GM21360 (cell line): ENCODE results near the gene WNT5A.

Source experiments
- ATAC-seq: cut with Tn5 transposase; IDR thresholded peaks from one replicate; pipeline ENCODE4 v1.9.1; 2021; ENCODE audit warnings: mild to moderate bottlenecking, moderate library complexity; ENCODE audit not compliant: unreplicated experiment

Gene WNT5A

DNA sequence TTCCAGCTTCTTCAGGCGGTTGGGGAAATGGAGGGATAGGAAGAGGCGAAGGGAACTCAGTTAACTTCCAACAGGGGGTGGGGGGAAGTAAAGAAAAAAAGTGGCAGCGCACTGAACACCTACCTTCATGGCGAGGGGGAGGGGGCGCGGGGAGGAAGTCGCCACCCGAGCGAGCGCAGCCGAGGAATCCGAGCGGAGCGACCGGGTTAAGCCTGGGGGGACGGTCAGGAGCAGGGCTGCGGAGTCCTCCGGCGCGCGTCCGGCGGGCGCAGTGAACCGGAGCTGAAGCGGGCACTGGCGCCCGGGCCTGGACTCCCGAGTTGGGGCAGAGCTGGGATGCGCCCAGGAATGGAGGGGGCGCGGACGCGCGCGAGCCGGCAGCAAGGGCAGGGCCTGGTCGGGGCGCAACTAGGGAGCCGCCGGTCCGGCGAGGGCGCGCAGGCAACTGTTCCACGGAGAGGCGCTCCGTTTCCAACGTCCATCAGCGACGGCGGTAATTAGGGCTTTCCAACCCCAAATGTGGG is at the start of gene WNT5A:
Gene WNT5A (minus strand): TSS at position 450 of the 524 bp plus-strand sequence. CDS start 321 bp downstream, at position 129.
- no peak for ATAC-seq

DNA sequence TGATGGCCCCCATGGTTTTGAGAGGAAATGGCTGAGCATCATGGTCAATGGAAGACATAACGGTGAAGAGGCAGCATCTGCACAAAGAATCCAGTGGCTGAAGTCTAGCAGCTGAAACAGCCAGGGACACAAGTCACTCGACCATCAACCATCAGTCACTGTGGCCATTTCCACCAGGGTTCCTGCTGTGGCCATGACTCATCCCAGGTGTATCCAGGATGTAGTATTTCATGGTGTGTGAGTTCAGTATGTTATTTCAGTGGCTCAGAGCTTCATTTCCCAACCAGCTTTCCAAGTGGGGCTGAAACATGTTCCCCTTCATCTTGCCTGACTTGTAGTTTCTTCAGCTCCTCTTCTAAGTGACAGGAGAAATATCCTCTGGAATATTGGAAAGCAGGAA is 47.8 kb upstream of the WNT5A start:
- no peak for ATAC-seq

DNA sequence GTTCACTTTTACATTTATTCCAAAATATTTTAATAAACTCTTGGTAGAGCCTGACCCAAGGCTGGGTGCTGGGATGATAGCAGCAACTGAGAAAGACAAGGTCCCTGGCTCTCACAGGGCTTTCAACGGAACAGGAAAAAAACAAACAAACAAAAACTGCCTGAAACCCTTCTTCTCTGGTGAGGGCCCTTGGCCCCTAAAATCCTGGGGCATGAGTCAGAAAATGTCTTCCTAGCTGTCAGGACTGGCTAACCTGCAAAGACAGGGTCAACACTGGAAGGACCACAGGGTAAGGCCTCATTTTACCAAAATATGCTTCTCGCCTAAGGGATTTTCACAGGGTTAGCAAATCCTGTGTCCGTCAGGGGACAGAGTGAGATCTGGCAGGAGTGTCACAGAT is 45.7 kb upstream of the WNT5A start:
- no peak for ATAC-seq

DNA sequence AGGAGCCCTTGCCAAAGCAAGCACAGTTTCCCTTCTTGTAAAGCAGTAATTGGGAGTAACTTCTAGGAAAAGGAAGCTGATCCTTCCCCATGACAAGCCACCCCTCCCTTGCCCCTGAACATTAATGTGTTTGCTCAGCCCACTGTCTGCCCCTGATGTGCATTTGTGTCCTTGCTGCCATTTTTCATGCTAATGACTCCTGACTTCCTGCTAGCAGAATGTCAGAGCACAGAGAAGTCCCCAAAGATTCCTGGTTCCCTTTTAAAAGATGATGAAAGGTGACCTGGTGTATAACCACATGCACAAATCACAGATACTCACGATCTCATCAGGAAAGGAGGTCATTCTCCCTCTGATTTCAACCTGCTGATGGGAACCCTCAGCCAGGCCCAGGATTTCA is 44.2 kb upstream of the WNT5A start:
- no peak for ATAC-seq

DNA sequence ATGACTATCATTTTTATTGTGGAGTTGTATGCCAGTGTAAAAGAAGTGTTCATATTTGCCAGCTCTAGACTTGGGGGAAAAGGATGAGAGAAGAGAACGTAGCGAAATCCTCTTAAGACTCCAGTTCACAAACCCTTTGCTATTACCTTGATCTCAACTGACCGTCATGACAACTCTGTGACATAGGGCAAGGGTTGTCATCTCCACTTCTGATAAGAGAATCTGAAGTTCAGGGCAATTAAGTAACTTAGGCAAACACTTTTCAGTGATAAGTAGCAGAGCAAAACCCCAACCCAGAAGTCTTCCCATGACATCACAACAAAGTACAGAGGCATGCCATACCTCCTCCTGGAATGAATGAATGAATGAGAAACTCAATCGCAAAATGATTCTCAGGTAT is 40.3 kb upstream of the WNT5A start:
- no peak for ATAC-seq

DNA sequence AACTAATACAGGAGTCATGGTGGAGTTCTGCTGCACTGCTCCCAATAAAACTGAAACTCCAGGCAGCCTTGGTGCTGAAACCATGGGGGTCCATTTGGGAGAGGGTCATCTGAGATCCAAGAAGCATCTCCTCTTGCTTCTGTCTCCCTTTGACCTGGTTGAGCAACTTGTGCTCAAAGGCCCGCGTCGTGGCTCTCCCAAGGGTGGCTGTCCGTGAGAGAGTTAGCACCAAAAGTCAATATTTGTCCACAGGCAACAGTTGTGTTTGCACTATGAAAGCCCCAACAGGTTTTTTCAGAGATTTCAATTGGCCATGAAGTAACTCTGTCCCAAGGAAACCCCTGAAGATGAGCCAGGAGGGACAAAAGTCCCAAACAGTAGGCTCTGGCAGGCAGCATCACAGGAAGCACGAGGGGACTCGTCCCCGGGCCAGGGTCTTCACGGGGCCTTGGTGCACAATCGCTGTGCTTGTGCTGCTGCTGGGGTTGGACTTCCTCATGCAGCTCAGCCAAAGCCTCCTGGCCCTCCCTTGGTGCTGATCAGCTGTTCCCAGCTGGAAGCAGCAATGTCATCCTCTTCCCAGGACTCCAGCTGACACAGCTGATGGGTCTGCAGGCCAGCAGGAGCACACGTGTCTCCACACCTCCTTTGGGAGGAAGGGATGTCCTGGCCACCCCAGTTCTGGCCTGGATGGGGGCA is 39.4 kb upstream of the WNT5A start:
- no peak for ATAC-seq

DNA sequence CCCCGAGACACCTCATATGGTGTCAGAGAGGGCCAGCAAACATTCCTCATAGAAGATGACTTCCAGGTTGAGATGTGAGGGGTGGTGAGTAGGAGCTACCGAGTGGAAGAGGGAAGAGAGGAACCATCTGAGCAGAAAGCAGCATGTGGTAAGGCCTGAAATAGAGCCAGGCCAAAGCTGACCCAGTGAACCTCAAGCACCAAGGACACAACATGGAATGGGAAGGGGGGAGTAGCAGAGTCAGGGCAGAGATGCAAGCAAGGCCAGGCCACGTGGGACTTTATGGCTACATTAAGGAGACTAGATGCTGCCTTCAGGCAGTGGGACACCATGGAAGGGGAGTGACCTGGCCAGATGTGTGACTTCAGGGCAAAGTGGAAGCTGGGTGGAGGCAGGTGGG is 38.3 kb upstream of the WNT5A start:
- ATAC-seq = no peak

DNA sequence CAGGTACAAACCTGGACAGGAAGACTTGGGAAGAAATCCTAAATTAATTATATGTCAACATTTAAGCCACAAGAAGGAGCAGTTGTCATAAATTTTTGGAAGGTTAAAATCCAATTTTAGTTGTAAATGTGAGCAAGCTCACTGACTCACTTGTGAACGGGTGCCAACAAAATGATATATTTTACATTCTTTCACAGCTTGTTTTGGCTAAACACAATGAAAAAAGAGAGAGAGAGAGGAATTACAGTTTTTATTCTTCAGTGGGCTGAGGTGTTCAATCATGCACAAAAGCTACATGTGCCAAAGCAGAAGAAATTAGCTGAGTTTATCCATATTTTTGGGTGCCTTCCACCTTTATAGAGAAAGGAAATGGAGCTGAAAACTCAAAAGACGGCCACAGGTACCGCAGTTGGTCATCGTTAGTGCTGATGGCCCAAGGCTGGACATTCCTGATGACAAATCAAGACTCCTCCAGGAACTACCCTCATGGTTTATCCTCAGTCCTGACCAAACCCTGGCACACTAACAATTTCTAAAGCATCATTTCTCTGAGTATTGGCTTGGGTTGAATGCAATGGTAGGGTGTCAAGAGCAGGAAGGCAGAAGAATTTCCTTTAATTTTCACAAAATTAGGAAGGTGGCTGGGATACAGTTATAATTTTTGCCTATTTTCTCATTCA is 37.6 kb upstream of the WNT5A start:
- ATAC-seq = no peak

DNA sequence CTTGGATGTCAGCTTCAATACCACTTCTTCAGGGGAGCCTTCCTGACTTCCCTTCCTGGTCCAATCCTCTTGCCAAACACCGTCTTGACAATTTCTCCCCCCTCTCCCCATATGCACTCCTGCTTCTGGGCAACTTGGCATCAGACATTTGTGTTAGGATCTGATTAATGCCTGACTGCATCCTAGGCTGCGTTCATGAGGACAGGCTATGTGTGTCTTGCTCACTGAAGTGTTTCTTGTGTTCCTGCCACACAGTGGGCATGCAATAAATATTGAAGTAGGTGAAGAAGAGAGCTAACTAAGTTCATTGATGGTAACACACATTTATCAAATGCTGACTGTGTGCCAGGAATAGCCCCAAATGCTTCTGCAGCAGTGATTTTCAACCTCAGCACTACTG is 36.4 kb upstream of the WNT5A start:
- no peak for ATAC-seq

DNA sequence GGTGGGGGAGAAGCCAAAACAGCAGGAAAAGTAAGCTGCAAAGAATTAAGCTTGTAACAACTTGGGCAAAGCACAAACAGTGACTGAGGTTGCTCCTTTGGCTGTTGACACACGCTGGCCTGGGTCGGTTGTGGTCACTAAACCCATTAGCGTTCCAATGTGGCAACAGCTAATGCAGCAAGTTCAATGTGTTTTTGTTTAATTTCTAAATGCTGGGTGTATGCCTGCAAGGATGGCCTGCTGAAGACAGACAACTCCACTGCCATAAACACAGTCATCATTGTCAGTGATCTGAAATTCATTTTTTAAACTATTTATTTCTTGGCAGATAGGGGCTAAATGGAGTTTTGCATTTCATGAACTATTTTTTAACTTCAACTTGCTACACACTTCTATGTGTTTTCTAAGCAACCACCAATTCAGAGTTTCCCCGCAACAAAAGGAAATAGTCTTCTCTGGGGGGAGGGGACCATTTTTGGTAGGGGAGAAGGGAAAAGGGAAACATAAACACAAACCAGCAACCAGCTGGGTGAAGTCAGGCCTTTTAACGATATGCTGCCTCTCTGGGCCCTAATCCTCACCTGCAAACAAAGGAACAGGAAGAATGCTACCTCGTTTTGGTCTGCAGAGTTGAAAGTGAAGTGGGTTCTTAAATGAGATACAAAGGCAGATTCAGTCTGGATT is 34.8 kb upstream of the WNT5A start:
- ATAC-seq = no peak

DNA sequence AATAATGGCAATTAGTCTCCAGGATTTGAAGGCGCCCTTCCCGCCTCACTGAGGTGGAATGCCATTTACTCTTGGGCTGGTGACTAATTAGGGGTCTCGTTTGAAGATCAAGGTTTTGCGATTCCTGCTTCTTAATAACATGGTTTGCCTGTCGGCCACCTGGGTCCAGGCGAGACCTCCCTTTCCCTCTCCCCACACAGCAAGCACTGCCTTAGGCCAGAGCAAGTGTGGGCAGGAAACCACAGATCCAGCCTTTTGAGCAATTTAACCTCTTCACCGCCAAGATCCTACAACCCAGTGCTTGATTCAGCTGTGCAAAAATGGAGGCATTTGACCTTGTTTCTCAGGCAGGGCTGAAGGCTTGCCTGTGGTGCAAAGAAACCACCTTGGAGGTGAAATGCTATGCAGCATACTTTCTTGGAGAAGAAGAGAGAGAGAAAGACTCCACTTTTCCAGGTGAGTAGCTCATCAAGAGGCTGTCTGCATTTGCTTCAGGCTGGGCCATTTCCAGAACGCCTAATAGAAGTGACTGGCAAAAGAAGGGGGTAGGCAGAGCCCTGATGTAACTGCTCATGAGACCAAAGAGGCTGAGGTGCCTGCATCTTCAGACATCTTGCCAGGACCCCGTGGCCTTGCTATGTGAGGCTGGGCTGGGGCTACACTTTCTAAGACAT is 34.1 kb upstream of the WNT5A start:
- no peak for ATAC-seq

DNA sequence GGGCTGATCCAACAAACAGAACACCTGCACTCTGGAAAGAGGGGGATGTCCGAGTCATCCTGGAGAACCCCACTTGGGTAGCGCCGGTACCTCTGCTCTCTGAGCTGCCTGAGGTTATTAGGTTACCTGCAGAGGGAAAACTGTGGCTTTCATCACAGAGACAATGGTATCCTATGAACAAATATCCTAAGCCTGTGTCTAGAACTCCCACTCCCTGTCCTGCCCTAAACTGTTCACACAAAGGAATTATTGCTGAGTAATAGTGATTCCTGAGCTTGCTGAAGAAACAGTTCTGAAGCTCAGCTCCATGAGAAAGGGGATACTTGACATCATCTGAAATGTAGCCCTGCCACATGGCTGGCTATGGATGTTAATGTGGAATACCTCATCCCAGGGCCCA is 31.9 kb upstream of the WNT5A start:
- no peak for ATAC-seq

DNA sequence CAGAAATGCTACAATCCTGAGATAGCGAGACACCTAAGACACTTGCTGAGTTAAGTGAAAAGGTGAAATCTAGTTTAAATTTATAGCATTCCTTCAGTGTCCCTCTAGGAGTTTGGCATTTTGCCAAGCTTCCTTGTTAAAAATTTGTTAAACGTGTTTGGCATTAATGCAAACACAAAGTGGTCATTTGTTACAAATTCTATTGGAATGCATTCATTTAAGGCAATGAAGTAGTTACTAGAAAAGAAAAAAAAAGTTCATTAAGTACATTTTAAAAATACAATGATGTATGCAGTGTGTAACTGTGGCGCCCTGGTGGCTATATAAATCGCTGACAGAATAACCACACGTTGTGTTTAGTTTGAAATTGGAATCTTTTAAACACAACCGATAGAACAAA is 31.3 kb upstream of the WNT5A start:
- no peak for ATAC-seq

DNA sequence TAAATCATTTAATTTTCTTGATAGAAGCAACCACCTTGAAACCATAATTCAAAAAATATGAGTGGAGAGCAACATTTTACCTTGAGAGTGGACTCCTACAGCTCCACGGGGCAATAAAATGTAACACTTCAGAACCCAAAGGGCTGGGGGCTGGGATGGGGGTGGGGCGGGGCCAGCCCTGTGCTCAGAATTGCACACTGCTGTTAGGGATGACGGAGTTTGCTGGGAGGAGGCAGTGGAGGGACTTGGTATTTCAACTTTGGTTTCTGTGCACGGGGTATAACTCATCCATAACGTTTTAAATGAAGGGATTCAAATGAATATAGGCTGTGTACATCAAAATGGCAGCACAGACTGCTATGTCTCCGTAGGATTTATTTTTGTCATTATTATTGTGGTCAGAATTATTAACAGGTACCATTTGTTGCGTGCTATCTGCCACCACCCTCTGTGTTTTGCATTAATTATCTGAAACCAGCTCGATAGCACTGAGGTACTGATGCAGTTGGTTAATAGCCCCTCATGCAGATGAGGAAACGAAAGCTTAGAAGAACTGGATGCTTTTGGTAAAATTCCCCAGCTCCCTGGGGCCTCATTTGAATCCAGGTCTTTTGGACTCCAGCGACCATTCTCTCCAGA is 29.4 kb upstream of the WNT5A start:
- ATAC-seq = no peak

DNA sequence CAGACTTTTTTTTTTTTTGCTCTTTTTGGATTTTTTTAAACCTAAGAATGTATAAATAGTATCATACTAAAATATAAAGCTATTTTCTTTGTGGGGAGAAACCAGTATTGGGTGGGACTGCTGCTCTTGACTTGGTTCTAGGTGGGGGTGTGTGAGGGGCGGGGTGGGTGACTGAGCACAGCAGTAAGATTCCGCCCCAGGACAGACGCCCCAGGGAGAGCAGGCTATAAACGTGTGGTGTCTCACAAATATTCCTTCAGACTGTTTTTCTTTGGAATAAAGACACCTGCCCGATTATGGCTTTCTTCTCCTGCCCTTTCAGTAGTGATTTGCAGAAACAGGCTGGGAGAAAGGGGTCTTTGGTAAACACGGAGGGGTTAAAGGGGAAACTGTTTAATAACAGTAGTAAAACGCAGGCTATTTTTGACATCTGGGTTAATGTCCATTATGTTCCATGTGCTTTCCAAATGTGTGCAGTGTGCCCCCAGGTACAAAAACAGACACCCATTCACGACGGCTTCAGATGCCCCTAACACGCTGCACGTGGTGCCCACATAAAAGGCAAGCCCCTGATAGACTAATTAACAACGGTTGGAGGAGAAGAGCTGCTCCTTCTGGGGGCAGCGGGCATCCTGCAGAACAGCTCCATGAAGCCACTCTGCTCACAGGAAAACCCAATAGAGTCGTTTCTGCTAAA is 28.6 kb upstream of the WNT5A start:
- ATAC-seq = no peak

DNA sequence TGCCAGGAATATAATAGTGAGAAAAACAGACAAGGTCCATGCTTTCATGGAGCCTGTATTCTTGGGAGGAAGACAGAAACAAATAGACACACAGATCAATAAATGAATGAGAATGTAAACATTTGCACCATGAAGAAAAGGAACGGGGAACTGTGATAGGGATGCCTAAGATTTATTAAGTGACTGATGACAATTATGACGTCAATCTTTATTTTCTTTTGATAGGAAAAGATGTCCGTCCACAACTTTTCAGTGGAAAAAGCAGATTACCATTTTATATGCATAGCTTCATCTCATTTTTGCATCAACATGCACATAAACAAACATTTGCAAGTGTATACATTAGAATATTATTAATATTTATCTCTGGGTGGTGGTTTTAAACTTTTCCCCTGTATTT is 27.9 kb upstream of the WNT5A start:
- no peak for ATAC-seq

DNA sequence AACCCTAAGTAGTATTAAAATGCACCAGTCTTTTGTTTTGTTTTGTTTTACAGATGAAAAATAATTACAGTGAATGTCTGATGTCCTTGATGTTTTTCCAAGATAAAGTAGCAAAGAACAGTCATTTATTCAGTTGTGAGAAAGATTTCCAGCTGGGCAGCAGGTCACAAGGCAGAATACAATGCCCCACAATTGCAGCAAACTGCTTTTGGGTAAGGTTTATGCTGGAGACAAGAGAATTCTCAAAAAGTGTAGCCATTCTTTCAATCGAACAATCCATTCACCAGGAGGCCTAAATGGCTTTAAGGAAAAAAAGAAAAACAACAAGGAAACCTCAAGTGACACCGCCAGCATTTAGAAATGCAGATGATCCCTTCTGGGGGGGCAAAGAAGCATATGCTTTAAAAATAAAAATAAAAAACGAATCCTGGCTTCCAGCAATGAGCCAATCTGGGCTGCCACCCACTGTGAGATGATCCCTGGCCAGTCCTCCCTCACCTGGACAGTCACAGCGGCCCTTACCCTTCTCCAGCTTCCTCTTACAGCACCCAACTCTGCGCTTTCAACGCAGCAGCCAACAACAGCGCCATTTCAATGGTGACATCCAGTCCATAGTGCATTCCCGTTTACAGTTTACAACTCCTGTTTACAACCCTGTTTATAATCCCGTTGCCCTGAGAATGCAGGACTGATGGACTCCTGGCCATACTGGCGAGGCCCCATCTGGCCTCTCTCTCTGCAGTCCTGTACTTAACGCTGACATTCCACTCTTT is 25.7 kb upstream of the WNT5A start:
- no peak for ATAC-seq

DNA sequence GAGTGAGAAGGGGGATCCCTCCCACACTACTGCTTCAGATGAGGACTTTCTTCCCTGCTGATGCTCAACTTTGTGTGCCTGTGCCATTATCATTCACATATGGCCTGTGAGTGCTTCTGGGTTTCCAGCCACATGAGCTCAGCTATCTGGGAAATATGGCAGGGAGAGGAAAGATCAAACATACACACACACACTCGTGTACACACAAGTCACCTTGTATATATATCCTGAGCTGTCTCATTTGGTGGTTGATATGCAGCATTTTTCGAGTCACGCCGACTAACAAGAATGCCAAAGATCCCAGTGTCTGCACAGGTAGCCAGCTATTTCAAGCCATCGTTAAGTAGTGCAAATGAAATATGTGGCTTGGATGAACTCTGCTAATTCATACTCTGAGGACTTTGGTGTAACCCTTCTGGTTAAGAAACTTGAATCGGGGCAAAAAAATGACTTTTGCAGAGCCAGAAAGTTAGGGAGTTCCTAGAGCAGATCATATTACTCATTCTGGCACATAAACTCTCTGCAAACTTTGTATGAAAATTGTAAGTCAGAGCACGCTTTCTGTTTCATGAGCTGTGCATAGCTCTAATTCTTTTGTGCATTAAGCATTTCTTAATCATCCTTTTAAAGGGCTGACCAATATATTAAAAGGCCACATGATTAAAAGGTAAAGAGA is 24.9 kb upstream of the WNT5A start:
- ATAC-seq = no peak

DNA sequence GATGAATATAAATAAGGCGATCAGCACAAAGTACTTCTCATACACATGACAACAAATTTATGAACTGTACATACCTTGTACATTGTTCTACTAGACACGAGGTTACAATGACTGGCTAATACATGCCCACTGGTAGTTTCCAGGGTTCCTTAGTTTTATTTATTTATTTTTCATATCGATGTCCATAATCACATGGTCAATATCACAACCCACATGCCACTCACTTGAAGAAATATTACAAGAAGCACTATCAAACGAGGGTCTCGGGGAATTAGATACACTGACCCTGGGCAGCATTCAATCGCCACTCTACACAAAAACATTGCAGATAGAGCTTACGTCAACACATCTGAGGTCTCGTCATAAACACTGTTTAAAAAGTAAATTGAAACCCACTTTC is 21.2 kb upstream of the WNT5A start:
- ATAC-seq = no peak
